Tibial artery (tissue), 4 donors: ENCODE data around the gene CENPU.

Experiments
- DNase-seq, 2 donors: peaks; one replicate each; pipeline ENCODE4 v3.0.0-alpha.2; 2019
- H3K27ac ChIP-seq, 2 donors: fragments of 200-600 bp; sonication (generic) in 1 of 2; 1 replicate in 1 of 2; 2 replicates in 1 of 2; pipeline ENCODE4 v1.5.1; 2018 to 2019; ENCODE audit warnings: mild to moderate bottlenecking in 1 of 2
- H3K27me3 ChIP-seq, 2 donors: fragments of 200-600 bp; sonication (generic) in 1 of 2; one replicate each; pipeline versions ENCODE4 v1.5.1 to v1.6.0; 2016 to 2019
- H3K36me3 ChIP-seq, 3 donors: fragments of 200-600 bp; sonication (generic) in 2 of 3; one replicate each; pipeline ENCODE4 v1.5.1; 2016 to 2019; ENCODE audit warnings: mild to moderate bottlenecking in 2 of 3
- H3K4me1 ChIP-seq, 4 donors: fragments of 200-600 bp; sonication (generic) in 2 of 4; 1 replicate in 3 of 4; 2 replicates in 1 of 4; pipeline ENCODE4 v1.5.1; 2016 to 2019
- H3K4me3 ChIP-seq, 2 donors: fragments of 200-600 bp; sonication (generic) in 1 of 2; 1 replicate in 1 of 2; 2 replicates in 1 of 2; pipeline ENCODE4 v1.5.1; 2018 to 2019; ENCODE audit warnings: mild to moderate bottlenecking in 2 of 2
- H3K9me3 ChIP-seq, 3 donors: fragments of 200-600 bp; sonication (generic) in 1 of 3; one replicate each; pipeline ENCODE4 v1.5.1; 2016 to 2019
- intact Hi-C: fragments of 100-400 bp; cut with DNase I; formaldehyde crosslinking; loops from one replicate; pipeline ENCODE4 v1.15.0; 2023; ENCODE audit warnings: low total_unique reads
- TF ChIP-seq, protein P1 (sequence below), 2 experiments: fragments of 200-600 bp in 1 of 2; fragments of 450-650 bp in 1 of 2; IDR thresholded peaks; one replicate each; pipeline ENCODE4 v1.5.1; 2017 to 2019; ENCODE audit warnings: antibody characterized with exemption in 2 of 2, mild to moderate bottlenecking in 1 of 2, moderate library complexity in 1 of 2

The CENPU gene

DNA sequence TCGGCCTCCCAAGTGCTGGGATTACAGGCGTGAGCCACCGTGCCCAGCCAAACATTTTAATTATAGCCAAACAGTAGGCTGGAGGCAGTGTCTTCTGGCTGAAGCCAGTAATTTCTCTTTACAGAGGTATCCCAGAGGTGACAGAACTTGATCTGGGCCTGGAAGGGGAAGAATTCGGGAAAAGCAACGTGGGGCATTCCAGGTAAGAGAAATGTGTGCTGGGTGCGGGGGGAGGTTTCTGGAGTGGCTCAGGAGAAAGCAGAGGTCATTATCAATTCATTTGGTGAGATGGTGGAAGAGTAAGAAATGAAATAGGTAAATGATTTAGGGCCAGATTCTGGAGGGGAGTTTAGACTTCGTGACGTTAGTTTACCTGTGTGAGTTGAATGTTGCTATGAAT is 82.0 kb downstream of the CENPU start:
- no peaks in the 10 kb centered on the region for H3K36me3 ChIP-seq
- peaks cover 0 to 27% (median 17%) of the 10 kb centered on the region in 4 donors for H3K4me1 ChIP-seq
- intact Hi-C loops, result loop anchor here (5.0 to 10.0 kb wide), 2 partner anchors 175 to 1737 kb away; partner anchors contain the start of genes ACSL1 and DCTD
- no peak for DNase-seq
- no peaks in the 10 kb centered on the region for H3K27me3 ChIP-seq
- TF ChIP-seq, protein P1, sequence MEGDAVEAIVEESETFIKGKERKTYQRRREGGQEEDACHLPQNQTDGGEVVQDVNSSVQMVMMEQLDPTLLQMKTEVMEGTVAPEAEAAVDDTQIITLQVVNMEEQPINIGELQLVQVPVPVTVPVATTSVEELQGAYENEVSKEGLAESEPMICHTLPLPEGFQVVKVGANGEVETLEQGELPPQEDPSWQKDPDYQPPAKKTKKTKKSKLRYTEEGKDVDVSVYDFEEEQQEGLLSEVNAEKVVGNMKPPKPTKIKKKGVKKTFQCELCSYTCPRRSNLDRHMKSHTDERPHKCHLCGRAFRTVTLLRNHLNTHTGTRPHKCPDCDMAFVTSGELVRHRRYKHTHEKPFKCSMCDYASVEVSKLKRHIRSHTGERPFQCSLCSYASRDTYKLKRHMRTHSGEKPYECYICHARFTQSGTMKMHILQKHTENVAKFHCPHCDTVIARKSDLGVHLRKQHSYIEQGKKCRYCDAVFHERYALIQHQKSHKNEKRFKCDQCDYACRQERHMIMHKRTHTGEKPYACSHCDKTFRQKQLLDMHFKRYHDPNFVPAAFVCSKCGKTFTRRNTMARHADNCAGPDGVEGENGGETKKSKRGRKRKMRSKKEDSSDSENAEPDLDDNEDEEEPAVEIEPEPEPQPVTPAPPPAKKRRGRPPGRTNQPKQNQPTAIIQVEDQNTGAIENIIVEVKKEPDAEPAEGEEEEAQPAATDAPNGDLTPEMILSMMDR (IDR thresholded peaks at IDR 0.05), result no peak
- no peak overlapping the region for H3K27ac ChIP-seq
- H3K4me3 ChIP-seq, result no peak overlapping the region
- H3K9me3 ChIP-seq, result no peaks in the 10 kb centered on the region

DNA sequence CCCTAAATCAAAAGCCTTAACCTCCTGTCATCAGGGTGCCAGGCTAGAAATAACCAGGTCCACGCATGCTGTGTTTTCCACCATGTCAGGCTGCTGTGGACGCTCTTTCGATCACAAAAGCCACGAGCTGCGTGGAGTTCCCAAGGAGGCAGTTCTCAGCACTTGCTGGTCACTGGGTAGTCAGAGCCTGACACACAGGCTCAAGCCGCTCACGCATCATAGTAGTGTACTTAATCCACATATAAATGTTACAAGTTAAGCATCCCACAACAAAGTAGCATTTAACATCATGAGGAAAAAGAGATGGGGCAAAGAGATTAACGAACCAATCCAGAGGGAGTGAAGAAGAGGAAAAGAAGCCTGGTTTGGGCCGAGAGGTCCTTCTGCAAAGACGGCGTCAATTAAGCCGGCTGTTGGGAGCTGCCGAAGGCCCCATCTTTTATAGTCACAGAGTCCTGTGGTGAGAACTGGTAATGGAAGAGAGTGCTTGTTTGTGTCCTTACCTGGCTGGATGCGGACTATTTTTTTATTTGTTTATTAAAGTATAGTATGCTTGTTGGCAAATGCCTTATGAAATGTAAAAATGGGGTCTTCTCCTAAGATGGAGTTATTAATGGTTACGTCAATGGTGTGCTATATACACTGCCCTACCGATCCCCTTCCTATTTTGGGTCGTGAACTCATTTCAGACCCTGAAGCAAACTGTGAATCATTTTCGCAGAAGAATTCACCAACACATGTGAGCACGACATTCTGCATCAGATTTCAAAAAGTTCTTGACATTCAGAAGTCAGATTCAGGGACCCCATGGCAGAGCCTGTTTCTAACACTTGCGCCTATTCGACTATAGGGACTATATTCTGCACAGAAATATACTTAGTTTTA is 83.7 kb downstream of the CENPU start:
- no peaks in the 10 kb centered on the region for H3K36me3 ChIP-seq
- TF ChIP-seq, protein P1 (IDR thresholded peaks at IDR 0.05), result no peak
- H3K27me3 ChIP-seq, result no peaks in the 10 kb centered on the region
- peaks cover 0 to 37% (median 22%) of the 10 kb centered on the region in 4 donors for H3K4me1 ChIP-seq
- H3K9me3 ChIP-seq, result no peaks in the 10 kb centered on the region
- peak overlapping the region; percentile 92 to 93 for H3K4me3 ChIP-seq
- peak in 1 of 2 donors; percentile 32 for DNase-seq
- H3K27ac ChIP-seq, result peak overlapping the region; percentile 99
- intact Hi-C loops, result loop anchor here (5.0 to 10.0 kb wide), 5 partner anchors 82 to 1735 kb away; partner anchors contain the start of genes ACSL1, CENPU, DCTD and IRF2

DNA sequence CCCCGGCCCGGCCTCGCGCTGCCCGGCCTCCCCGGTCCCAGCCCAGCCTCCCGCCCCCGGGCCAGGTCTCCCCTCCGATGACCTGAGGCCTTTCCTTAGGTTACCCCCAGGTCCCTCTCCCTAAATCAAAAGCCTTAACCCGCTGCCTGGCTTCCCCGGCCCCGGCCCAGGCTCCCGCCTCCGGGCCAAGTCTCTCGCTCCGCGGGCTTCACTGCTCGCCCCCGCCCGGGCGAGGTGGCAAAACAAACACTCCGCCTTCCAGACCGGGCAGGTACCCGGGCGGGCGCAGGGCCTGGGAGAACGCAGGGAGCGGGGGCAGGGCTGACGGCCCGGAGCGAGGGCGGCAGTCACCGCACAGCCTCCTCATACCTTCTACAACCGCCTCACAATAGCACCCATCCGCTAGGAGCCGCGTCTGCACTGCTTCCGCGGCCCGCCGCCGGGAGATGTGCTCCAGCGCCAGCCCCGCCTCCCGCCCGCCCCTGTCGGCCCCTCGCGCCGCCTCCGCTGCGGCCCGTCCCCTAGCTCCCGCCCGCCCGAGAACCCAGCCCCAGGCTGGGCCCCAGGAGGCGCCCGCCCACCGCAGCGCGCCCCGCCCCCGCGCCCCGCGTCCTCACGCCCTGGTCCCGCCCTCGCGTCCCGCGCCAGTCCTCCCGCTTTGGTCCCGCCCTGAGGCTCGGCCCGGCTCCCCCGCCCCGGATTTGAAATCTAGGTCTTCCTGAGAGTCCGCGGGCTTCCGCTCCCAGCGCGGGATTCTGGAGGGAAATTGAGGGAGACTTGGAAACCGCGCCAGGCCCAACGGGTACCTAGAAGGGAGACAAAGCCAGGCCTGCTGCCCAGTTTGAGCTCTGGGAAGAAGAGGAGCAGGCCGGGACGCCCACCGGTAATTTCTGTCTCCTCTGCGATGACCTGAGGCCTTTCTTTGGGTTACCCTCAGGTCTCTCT is 84.6 kb downstream of the CENPU start, which contains the start of the genes CASP3 and PRIMPOL:
CASP3 (minus strand) TSS at position 422 of the 945 bp plus-strand sequence. CDS start 10,994 bp downstream, outside the sequence.
PRIMPOL (plus strand) TSS at position 713 of the 945 bp plus-strand sequence. CDS start 7,403 bp downstream, outside the sequence.
- Histone ChIP-seq H3K4me1 (peaks cover 0 to 46% (median 25%) of the 10 kb centered on the region in 4 donors), H3K27me3 (no peaks in the 10 kb centered on the region), H3K9me3 (no peaks in the 10 kb centered on the region), H3K36me3 (no peaks in the 10 kb centered on the region), H3K27ac (peak within 1 kb of the TSS; percentile 99), H3K4me3 (peak within 1 kb of the TSS; percentile 92 to 93)
- peak; percentile 96 to 99 for DNase-seq
- intact Hi-C loops, result loop anchor here (5.0 kb wide), 3 partner anchors 83 to 177 kb away; partner anchors contain the start of genes CENPU and IRF2
- TF ChIP-seq, protein P1 (IDR thresholded peaks at IDR 0.05), result peak in 1 of 2 experiments; percentile 30

DNA sequence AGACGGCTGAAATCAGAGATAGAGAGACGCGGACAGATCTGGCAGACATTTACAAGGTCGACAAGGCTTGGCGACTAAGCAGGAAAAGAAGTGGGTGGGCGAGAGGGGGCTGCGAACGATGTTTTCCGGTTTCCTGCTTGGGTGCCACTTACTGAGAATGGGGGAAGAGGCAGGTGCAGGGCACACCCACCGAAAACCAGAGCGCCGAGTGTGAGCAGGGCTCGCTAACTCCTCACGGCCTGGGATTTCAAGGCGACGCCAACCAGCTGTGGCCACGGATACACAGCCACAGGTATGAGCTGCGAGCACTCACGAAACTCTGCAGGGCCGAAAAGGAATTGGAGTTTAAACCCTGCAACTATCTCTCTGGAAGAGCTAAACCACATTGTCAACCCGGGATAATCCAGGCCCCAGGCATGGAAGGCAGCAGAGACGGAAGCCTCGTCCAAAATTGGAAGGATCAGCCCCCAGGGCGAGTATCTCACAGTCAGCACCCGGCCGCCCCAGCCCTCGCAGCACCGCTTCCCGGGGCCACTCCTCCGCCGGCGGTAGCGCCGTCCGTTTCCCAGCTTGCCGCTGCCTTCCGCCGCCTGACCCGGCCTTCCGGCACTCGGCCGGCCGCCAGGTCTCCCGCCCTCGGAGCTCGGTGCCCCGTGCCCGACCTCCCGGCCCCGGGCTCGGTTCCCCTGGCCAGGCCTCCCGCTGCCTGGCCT is 85.4 kb downstream of the CENPU start:
- H3K4me1 ChIP-seq, result peaks cover 0 to 48% (median 27%) of the 10 kb centered on the region in 4 donors
- TF ChIP-seq, protein P1 (IDR thresholded peaks at IDR 0.05), result no peak

More for the DNA sequence above, 85.4 kb downstream of the CENPU start:
- Histone ChIP-seq H3K27me3 (no peaks in the 10 kb centered on the region), H3K4me3 (peak overlapping the region; percentile 92 to 93), H3K9me3 (no peaks in the 10 kb centered on the region), H3K27ac (peak overlapping the region; percentile 99), H3K36me3 (no peaks in the 10 kb centered on the region)
- DNase-seq, result peak; percentile 64 to 87
- intact Hi-C loops, result loop anchor here (5.0 kb wide), 3 partner anchors 84 to 176 kb away; partner anchors contain the start of genes CENPU and IRF2
